Right hindlimb (tissue), 1 donor: ENCODE data around the gene NEK11.

Experiments used
- DNase-seq: peaks from one replicate; pipeline ENCODE4 v3.0.0-alpha.2; 2018

NEK11 gene

GRCh38 chr3:131231710-131232389, 205.2 kb downstream of the NEK11 start:
- DNase-seq = no peak

DNA sequence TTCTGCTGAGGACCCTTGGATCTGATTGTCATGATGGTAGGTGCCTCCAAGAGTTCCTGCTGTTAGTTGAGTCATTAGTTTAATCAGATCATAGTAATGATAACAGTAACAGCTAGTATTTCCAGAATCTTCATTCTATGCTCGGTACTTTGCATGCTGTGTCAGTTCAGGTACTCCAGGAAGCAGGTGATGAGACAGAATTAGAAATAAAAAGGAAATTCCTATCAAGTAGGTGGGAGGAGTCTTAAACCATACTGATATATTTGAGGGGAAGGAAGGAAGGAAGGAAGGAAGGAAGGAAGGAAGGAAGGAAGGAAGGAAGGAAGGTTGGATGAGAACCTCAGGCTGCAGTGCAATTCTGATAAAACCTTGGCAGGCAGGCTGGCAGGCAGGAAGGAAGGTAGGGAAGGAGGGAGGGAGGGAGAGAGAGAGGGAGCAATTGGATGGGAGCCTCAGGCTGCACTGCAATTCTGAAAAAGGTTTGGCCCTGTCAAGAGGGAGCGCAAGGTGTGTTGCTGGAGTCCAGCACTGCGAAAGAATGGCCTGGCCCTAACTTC, 206.1 kb downstream of the NEK11 start:
- no peak for DNase-seq

- peak; percentile 33 for DNase-seq
Observed at GRCh38 chr3:131233900-131234668, 207.4 kb downstream of the NEK11 start.

- no peak for DNase-seq
Observed at GRCh38 chr3:131236421-131236820, 209.7 kb downstream of the NEK11 start.

DNA sequence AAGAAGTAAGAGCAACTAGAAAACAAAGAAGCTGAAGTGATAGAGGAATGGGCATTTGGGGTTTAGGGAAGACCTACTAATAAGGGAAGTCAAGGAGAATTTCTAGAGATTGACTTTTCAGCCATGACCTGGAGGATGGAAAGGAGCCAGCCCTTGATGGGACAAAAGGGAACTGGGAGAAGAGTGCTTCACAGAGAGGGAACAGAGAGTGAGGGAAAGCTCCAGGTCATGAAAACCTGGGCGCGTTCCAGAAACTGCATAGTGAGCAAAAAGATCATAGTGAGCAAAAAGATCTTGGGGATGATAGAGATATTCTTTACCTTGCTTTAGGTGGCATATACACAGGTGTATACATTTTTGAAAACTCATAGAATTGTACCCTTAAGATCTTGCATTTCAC, 211.8 kb downstream of the NEK11 start:
- no peak for DNase-seq

- DNase-seq = no peak
Observed at GRCh38 chr3:131239267-131239666, 212.6 kb downstream of the NEK11 start.

- no peak for DNase-seq
Observed at GRCh38 chr3:131242201-131242600, 215.5 kb downstream of the NEK11 start.

DNA sequence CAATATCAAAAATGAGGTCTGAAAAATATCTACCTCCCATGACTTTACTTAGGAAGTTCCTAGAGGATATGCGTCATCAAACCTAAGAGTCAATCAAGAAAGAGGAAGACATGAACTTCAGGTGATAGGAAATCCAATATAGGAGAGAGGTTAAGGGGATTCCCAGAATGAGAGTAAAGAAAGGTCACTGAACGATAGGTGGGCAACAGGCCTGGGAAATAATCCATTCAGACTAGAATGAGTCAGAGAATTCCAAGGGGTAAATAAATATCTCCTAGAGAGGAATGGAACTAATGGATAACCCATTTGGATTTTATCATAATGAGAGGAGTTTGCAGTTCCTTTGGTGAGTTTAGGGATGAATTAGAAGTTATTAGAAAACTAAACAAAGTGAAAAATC, 223.8 kb downstream of the NEK11 start:
- DNase-seq = no peak

- DNase-seq = no peak
Observed at GRCh38 chr3:131260525-131260924, 233.8 kb downstream of the NEK11 start.

GRCh38 chr3:131261104-131261503, 234.4 kb downstream of the NEK11 start:
- DNase-seq = no peak

DNA sequence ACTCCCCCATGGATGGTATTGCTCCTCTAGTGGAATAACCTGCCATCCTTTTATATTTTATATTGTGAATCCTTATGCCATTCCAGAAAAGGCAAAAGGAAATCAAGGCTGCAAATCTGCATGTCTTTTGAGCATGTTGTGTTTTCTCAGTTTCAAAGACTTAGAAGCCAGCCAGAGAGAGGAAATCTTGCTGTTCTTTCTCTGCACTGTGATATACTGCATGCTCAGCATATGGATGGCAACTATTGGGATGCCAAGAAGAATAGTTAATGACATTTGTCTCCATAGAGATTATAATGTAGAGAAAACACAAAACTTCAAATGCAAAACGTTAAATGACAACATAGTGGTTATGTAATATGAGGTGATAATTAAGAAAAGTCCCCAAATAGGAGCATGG, 248.9 kb downstream of the NEK11 start:
- no peak for DNase-seq

GRCh38 chr3:131277836-131278497, 251.3 kb downstream of the NEK11 start:
- DNase-seq = no peak

GRCh38 chr3:131279577-131279976, 252.9 kb downstream of the NEK11 start:
- DNase-seq = no peak

DNA sequence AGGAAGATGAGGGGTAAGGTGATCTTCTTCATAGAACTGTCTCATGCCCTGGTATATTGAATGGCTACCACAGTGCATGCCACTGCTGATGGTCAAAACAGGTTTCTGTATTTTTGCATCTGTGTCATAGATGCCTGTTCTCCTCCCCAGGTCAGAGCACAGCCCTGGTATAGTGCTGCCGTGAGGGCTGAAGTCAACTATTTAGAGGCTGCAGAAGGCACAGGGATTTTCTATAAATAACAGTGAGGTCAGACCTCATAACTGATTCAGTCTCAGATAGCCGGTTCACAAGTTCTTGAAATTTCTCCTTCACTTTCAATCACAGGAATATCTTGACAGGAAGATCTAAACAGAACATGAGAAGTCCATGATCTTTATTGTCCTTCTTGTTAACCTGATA, 255.7 kb downstream of the NEK11 start:
- DNase-seq = no peak

DNA sequence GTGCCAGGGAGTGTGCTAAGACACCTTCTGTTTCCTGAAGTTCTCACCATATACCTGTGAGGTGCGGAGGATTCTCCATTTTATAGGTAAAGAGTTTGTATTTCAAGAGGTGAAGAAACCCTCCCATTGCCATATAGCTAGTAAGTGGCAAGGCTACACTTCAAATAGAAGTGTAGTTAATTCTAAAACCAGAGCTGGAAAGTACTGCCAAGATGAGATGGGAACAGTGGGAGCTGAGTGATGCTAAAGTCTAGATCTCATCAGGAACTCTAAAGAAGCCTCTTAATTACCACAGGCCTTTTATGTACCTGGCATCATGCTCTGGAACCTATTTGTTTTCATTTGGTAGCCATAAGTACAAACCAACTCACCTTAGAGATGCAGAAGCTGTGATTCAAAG, 256.3 kb downstream of the NEK11 start:
- no peak for DNase-seq

DNA sequence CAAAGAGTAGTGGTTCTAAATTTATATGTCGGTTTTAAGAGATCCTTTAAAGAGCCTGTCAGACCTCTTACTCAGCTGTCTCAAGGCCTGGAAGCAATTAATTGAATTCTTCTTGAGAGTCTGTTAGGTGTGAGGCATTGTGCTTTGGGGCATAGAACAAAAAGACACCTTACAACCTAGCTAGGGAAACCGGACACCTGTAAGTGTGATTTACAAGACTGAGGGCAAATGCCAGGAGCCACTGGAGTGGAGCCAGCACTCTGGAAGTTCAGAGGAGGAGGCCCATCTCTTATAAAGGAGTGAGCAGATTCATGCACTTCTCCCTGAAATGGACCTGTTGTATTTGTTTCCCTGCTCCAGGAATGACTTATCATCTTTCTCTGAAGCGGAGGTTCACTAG, 257.2 kb downstream of the NEK11 start:
- DNase-seq = no peak

GRCh38 chr3:131284302-131284701, 257.6 kb downstream of the NEK11 start:
- no peak for DNase-seq

DNA sequence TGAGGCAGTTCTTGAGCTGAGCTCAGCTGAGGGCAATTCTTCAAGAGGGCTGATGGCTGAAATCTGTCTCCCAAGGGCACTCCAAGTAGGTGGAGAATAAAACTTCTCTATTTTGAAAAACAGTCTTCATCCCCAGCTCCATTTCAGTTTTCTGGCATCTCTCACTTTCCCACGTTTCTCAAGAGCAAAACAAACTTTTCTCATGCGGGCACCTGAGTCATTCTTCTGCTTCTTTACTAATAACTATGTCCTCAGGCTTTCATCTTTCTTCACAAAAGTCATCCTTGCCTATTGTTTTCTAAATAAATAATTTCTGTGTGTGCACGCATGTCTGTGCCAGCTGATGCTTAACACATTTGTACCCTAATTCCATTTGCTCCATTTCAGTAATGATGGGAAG, 258.8 kb downstream of the NEK11 start:
- no peak for DNase-seq

DNA sequence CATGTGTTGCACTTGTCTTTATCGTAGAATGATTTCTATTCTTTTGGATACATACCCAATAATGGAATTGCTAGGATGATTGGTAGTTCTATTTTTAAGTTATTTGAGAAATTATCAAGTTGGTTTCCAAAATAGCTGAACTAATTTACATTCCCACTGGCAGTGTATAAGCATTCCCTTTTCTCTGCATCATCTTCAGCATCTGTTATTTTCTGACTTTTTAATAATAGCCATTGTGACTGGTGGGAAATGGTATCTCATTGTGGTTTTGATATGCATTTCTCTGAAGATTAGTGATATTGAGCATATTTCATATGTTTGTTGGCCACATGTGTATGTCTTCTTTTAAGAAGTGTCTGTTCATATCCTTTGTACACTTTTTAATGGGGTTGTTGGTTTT, 273.2 kb downstream of the NEK11 start:
- no peak for DNase-seq

DNA sequence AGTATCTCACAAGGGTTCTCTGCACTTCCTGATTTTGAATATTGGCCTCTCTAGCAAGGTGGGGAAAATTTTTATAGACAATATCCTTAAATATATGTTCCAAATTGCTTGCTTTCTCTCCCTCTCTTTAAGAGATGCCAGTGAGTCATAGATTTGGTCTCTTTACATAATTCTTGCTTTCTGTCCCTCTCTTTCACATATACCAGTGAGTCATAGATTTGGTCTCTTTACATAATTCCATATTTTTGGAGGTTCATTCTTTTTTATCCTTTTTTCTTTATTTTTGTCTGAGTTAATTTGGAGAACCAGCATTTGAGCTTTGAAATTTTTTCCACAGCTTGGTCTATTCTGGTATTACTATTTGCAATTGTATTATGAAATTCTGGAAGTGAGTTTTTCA, 277.2 kb downstream of the NEK11 start:
- no peak for DNase-seq

DNA sequence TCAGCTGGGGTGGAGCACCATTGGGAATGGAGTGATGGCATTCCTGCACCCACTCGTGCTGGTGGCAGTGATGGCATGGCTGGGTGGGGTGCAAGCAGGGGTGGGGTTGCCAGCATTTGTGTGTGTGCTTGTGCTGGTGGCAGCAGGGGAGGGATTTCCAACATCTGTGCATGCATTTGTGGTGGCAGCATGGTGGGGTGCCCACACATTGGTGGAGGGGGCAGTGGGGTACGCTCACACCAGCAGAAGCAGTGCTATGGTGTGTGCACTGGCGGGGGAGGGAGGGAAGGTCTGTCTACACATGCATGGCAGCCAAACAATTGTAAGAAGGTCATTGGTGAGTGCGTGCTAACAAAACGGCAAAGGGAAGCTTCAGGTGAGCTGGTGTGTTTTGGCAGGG, 278.2 kb downstream of the NEK11 start:
- no peak for DNase-seq

DNA sequence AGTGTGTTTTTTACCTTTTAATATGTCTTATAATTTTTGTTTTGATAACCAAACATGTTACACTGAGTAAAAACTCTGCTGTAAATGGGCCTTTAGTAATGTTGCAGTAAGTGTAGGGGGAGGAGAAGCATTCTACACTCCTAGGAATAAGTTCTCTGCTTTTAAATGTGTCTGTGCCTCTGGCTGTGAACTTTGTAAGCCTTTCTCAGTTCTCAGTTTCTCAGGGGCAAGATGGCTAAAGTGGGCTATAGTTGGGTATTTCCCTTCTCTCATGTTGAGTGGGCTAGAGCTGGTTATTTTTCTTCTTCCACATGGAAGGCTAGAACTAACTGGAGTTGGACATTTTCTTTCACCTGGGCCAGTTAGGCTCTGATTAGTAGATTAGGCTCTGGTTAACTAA, 279.6 kb downstream of the NEK11 start:
- DNase-seq = no peak

GRCh38 chr3:131314318-131314717, 287.6 kb downstream of the NEK11 start:
- DNase-seq = no peak

GRCh38 chr3:131315162-131315561, 288.5 kb downstream of the NEK11 start:
- no peak for DNase-seq
